GM12878 (cell line): Measurements from ENCODE around the gene APOA4. TPM values are rescaled to one million over a fixed set of nuclear protein-coding genes. Genes with fewer than 3 reads are reported as not detected.

Source experiments
- ATAC-seq: fragments of 200-7000 bp; cut with Tn5 transposase; 3 replicates; pipeline ENCODE4 v1.9.1; 2020; ENCODE audit warnings: mild to moderate bottlenecking, moderate library complexity
- BruUV-seq: library from RNA; stranded (reverse); fragments of 400-500 nt; replicated peaks from 2 replicates; lab custom pipeline; 2021; lab: Mats Ljungman, UMichigan
- CTCF ChIA-PET: fragments of 300-600 bp; sonication (Branson Sonifier 250); formaldehyde crosslinking; extraction: SDS; loops from one replicate; lab custom pipeline; 2021; ENCODE audit warnings: inconsistent platforms; lab: Yijun Ruan, JAX
- POLR2A ChIA-PET: fragments of 350-600 bp; formaldehyde crosslinking; extraction: SDS; loops from one replicate; lab custom pipeline; 2021; ENCODE audit warnings: inconsistent platforms; lab: Charles Lee
- RAD21 ChIA-PET: fragments of 300-600 bp; sonication (Branson Sonifier 250); formaldehyde crosslinking; loops from one replicate; lab custom pipeline; 2023; ENCODE audit warnings: antibody characterized with exemption; ENCODE audit not compliant: unreplicated experiment; lab: Charles Lee
- SMC1A ChIA-PET: fragments of 300-600 bp; sonication (Branson Sonifier 250); formaldehyde crosslinking; loops from one replicate; lab custom pipeline; 2023; ENCODE audit not compliant: unreplicated experiment, uncharacterized antibody; lab: Charles Lee
- DNase-seq: peaks from one replicate; pipeline ENCODE4 v3.0.0-alpha.2; 2011; ENCODE audit warnings: low read depth, low spot score
- FAIRE-seq: peaks from 3 replicates; lab custom pipeline; 2011; peaks lifted over from hg19 to GRCh38; lab: Jason Lieb, UNC
- H2AFZ ChIP-seq: 2 replicates; pipeline ENCODE4 v1.6.0; 2011; ENCODE audit warnings: low read depth, low read length, control low read depth; ENCODE audit not compliant: control insufficient read depth
- H3K27ac ChIP-seq: 2 replicates; pipeline ENCODE4 v1.5.1; 2011; ENCODE audit warnings: control low read depth; ENCODE audit not compliant: control insufficient read depth, insufficient read depth
- H3K27me3 ChIP-seq, 2 experiments: replicated peaks in 1 of 2; 2 replicates each; pipeline versions ENCODE4 v1.6.0 to v1.6.1; 2011; ENCODE audit warnings: low read length in 1 of 2; ENCODE audit not compliant: control insufficient read depth in 2 of 2, insufficient read depth in 2 of 2
- H3K36me3 ChIP-seq, 2 experiments: 2 replicates each; pipeline ENCODE4 v1.5.1; 2011; ENCODE audit warnings: low read length in 1 of 2; ENCODE audit not compliant: control insufficient read depth in 2 of 2, insufficient read depth in 2 of 2
- H3K4me1 ChIP-seq: 2 replicates; pipeline ENCODE4 v1.6.1; 2011; ENCODE audit warnings: mild to moderate bottlenecking, low read length, moderate library complexity, mixed read lengths; ENCODE audit not compliant: control insufficient read depth, insufficient read depth
- H3K4me2 ChIP-seq: 2 replicates; pipeline ENCODE4 v1.6.0; 2011; ENCODE audit warnings: control low read depth; ENCODE audit not compliant: control insufficient read depth, insufficient read depth
- H3K4me3 ChIP-seq: fragments of 200-600 bp; sonication (generic); 2 replicates; pipeline ENCODE4 v1.5.1; 2016
- H3K79me2 ChIP-seq: 2 replicates; pipeline ENCODE4 v1.6.0; 2011; ENCODE audit warnings: low read length; ENCODE audit not compliant: control insufficient read depth, insufficient read depth
- H3K9ac ChIP-seq: 2 replicates; pipeline ENCODE4 v1.8.0; 2011; ENCODE audit warnings: low read length, control low read depth, mixed read lengths; ENCODE audit not compliant: control insufficient read depth, insufficient read depth
- H3K9me3 ChIP-seq: replicated peaks from 3 replicates; pipeline ENCODE4 v1.5.1; 2011; ENCODE audit warnings: mild to moderate bottlenecking, low read length; ENCODE audit not compliant: control insufficient read depth, insufficient read depth
- H4K20me1 ChIP-seq: 2 replicates; pipeline ENCODE4 v1.6.0; 2011; ENCODE audit not compliant: control insufficient read depth, insufficient read depth
- BCL11A ChIP-seq: IDR thresholded peaks from 2 replicates; pipeline ENCODE4 v1.6.1; 2011; ENCODE audit warnings: low read depth, low read length
- BHLHE40 ChIP-seq, 2 experiments: fragments of 450-650 bp in 1 of 2; IDR thresholded peaks; 2 replicates each; pipeline ENCODE4 v1.6.1; 2011 to 2017; ENCODE audit warnings: low read depth in 2 of 2, borderline replicate concordance in 1 of 2, improper control_type of control experiment in 1 of 2, low read length in 1 of 2, mild to moderate bottlenecking in 1 of 2
- BRCA1 ChIP-seq: IDR thresholded peaks from 2 replicates; pipeline ENCODE4 v1.6.1; 2011; ENCODE audit warnings: low read depth, low read length, improper control_type of control experiment
- GATAD2B ChIP-seq: fragments of 450-650 bp; conservative IDR thresholded peaks from 2 replicates; pipeline ENCODE4 v1.6.1; 2017; ENCODE audit warnings: low read depth, mild to moderate bottlenecking, moderate library complexity
- POU2F2 ChIP-seq: IDR thresholded peaks from 3 replicates; pipeline ENCODE4 v1.6.1; 2011; ENCODE audit warnings: low read depth, mild to moderate bottlenecking, low read length, borderline replicate concordance
- SRF ChIP-seq, 2 experiments: IDR thresholded peaks; 2 replicates each; pipeline ENCODE4 v1.6.1; 2011; ENCODE audit warnings: low read depth in 2 of 2, low read length in 2 of 2, mild to moderate bottlenecking in 1 of 2, moderate library complexity in 1 of 2
- ZNF24 ChIP-seq: fragments of 450-650 bp; IDR thresholded peaks from 2 replicates; pipeline ENCODE4 v1.6.1; 2017; ENCODE audit warnings: antibody characterized with exemption, mild to moderate bottlenecking
- WGBS: methylation state at CpG from one replicate; pipeline ENCODE4 v1.1.6; 2016; ENCODE audit warnings: low lambda C conversion rate; ENCODE audit not compliant: insufficient replicate concordance, insufficient coverage; ENCODE audit errors: missing lambda C conversion rate; 5-methylcytosine and 5-hydroxymethylcytosine counted together
- in situ Hi-C: fragments of 300-500 bp; cut with MboI; formaldehyde crosslinking; loops from 9 replicates; pipeline ENCODE4 v1.14.3; 2018; ENCODE audit warnings: mixed read lengths
- intact Hi-C: fragments of 100-400 bp; cut with micrococcal nuclease; formaldehyde crosslinking; loops from one replicate; pipeline ENCODE4 v1.14.2; 2022; ENCODE audit not compliant: unreplicated experiment
- polyA plus RNA-seq, 11 experiments: library from polyadenylated mRNA; depleted of rRNA in 4 of 11; unstranded in 6 of 11; stranded (reverse) in 5 of 11; fragments of >200 nt; fragmentation: Nextera tagmentation in 4 of 11; fragmentation: Illumina TruSeq in 1 of 11; extraction: Ambion mirVana in 4 of 11; extraction: Trizol in 1 of 11; gene quantifications; 1 replicate in 1 of 11; 2 replicates in 10 of 11; pipeline versions ENCODE4 v1.2.1 to v1.2.3, GENCODE V29; 2011 to 2016; ENCODE audit warnings: inconsistent platforms in 2 of 11, missing spikeins in 2 of 11, low read depth in 1 of 11
- total RNA-seq, 4 experiments: library from RNA; depleted of rRNA in 3 of 4; stranded (reverse); fragments of >200 nt in 3 of 4; fragmentation: Illumina TruSeq in 1 of 4; extraction: Trizol in 1 of 4; gene quantifications; 2 replicates each; pipeline versions ENCODE4 v1.2.1 to v1.2.3, GENCODE V29; 2013 to 2021
- TF ChIP-seq, protein P1 (sequence below): fragments of 450-650 bp; formaldehyde crosslinking; IDR thresholded peaks from 2 replicates; pipeline ENCODE4 v1.4.0; 2022; ENCODE audit warnings: mild to moderate bottlenecking, moderate library complexity
- TF ChIP-seq, protein P2 (sequence below): IDR thresholded peaks from 2 replicates; pipeline ENCODE4 v1.6.1; 2011; ENCODE audit warnings: borderline replicate concordance, low read depth, mild to moderate bottlenecking, moderate library complexity, low read length; ENCODE audit not compliant: insufficient read depth, poor library complexity, severe bottlenecking
- TF ChIP-seq, protein P3 (sequence below): fragments of 450-650 bp; IDR thresholded peaks from 2 replicates; pipeline ENCODE4 v1.6.1; 2017; ENCODE audit warnings: low read depth, mild to moderate bottlenecking, moderate library complexity
- TF ChIP-seq, protein P4 (sequence below): fragments of 450-650 bp; IDR thresholded peaks from 2 replicates; pipeline ENCODE4 v1.6.1; 2017; ENCODE audit warnings: mild to moderate bottlenecking, moderate library complexity
- TF ChIP-seq, protein P5 (sequence below): IDR thresholded peaks from 2 replicates; pipeline ENCODE4 v1.6.1; 2012; ENCODE audit warnings: low read length, inconsistent platforms

Gene APOA4
- total and polyA plus RNA-seq, 10 of the 15 experiments (the other 5 are each of a cell fraction or from before 2014, with no cell fraction given) = not detected

DNA sequence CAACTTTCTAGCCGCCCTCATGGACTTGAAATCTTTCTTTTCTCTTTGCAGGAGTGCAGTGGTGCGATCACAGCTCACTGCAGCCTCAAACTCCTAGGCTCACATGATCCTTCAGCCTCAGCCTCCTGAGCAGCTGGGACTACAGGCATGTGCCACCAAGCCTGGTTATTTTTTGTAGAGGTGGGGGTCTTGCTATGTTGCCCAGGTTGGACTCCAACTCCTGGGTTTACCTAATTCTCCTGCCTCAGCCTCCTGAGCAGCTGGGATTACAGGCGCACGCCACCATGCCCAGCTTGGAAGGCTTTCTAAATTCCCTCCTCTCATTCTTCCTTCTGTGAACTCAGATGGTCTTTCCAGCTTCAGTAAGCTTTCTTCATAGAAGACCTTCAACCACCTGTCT, 19.0 kb upstream of the APOA4 start:
- Histone ChIP-seq H3K27me3 (no peaks in the 10 kb centered on the region), H3K4me2 (no peak overlapping the region), H3K79me2 (no peaks in the 10 kb centered on the region), H3K4me3 (no peak overlapping the region), H3K36me3 (peaks cover 5 to 14% of the 10 kb centered on the region in 2 experiments; a peak in 3 of 4 replicates), H4K20me1 (no peaks in the 10 kb centered on the region), H3K9me3 (no peaks in the 10 kb centered on the region), H3K4me1 (no peaks in the 10 kb centered on the region), H3K27ac (no peak overlapping the region), H2AFZ (no peak overlapping the region), H3K9ac (no peak overlapping the region)
- FAIRE-seq (no peak), DNase-seq (no peak), ATAC-seq (no peak)
- POLR2A ChIA-PET = no interaction called here
- in situ Hi-C loops = no loop called here
- BruUV-seq = no TSS peak
- 85% methylated on average over 4 of the region's 4 CpGs for WGBS
- intact Hi-C loops = no loop called here
- SMC1A ChIA-PET = no interaction called here
- CTCF ChIA-PET = interaction anchor here (0.7 to 1.2 kb wide), 2 partner anchors 18 to 98 kb away, joined by 3 to 4 read pairs; no protein-coding TSS in a partner anchor
- RAD21 ChIA-PET = no interaction called here
- no peak for TF ChIP-seq GATAD2B
- TF ChIP-seq ZNF24 = no peak
- TF ChIP-seq, protein P1, sequence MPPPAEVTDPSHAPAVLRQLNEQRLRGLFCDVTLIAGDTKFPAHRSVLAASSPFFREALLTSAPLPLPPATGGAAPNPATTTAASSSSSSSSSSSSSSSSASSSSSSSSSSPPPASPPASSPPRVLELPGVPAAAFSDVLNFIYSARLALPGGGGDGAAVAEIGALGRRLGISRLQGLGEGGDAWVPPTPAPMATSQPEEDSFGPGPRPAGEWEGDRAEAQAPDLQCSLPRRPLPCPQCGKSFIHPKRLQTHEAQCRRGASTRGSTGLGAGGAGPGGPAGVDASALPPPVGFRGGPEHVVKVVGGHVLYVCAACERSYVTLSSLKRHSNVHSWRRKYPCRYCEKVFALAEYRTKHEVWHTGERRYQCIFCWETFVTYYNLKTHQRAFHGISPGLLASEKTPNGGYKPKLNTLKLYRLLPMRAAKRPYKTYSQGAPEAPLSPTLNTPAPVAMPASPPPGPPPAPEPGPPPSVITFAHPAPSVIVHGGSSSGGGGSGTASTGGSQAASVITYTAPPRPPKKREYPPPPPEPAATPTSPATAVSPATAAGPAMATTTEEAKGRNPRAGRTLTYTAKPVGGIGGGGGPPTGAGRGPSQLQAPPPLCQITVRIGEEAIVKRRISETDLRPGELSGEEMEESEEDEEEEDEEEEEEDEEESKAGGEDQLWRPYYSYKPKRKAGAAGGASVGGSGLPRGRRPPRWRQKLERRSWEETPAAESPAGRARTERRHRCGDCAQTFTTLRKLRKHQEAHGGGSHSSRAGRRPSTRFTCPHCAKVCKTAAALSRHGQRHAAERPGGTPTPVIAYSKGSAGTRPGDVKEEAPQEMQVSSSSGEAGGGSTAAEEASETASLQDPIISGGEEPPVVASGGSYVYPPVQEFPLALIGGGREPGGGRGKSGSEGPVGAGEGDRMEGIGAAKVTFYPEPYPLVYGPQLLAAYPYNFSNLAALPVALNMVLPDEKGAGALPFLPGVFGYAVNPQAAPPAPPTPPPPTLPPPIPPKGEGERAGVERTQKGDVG (CRISPR knock-in tag) = no peak
- no peak for TF ChIP-seq SRF (IDR thresholded peaks at IDR 0.05; ENCODE audit: low read depth in 2 of 2, low read length in 2 of 2)
- no peak for TF ChIP-seq BCL11A
- TF ChIP-seq, protein P2, sequence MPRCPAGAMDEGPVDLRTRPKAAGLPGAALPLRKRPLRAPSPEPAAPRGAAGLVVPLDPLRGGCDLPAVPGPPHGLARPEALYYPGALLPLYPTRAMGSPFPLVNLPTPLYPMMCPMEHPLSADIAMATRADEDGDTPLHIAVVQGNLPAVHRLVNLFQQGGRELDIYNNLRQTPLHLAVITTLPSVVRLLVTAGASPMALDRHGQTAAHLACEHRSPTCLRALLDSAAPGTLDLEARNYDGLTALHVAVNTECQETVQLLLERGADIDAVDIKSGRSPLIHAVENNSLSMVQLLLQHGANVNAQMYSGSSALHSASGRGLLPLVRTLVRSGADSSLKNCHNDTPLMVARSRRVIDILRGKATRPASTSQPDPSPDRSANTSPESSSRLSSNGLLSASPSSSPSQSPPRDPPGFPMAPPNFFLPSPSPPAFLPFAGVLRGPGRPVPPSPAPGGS = no peak
- TF ChIP-seq, protein P3, sequence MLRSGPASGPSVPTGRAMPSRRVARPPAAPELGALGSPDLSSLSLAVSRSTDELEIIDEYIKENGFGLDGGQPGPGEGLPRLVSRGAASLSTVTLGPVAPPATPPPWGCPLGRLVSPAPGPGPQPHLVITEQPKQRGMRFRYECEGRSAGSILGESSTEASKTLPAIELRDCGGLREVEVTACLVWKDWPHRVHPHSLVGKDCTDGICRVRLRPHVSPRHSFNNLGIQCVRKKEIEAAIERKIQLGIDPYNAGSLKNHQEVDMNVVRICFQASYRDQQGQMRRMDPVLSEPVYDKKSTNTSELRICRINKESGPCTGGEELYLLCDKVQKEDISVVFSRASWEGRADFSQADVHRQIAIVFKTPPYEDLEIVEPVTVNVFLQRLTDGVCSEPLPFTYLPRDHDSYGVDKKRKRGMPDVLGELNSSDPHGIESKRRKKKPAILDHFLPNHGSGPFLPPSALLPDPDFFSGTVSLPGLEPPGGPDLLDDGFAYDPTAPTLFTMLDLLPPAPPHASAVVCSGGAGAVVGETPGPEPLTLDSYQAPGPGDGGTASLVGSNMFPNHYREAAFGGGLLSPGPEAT = no peak
- TF ChIP-seq POU2F2 = no peak
- TF ChIP-seq BRCA1 = no peak
- TF ChIP-seq, protein P4, sequence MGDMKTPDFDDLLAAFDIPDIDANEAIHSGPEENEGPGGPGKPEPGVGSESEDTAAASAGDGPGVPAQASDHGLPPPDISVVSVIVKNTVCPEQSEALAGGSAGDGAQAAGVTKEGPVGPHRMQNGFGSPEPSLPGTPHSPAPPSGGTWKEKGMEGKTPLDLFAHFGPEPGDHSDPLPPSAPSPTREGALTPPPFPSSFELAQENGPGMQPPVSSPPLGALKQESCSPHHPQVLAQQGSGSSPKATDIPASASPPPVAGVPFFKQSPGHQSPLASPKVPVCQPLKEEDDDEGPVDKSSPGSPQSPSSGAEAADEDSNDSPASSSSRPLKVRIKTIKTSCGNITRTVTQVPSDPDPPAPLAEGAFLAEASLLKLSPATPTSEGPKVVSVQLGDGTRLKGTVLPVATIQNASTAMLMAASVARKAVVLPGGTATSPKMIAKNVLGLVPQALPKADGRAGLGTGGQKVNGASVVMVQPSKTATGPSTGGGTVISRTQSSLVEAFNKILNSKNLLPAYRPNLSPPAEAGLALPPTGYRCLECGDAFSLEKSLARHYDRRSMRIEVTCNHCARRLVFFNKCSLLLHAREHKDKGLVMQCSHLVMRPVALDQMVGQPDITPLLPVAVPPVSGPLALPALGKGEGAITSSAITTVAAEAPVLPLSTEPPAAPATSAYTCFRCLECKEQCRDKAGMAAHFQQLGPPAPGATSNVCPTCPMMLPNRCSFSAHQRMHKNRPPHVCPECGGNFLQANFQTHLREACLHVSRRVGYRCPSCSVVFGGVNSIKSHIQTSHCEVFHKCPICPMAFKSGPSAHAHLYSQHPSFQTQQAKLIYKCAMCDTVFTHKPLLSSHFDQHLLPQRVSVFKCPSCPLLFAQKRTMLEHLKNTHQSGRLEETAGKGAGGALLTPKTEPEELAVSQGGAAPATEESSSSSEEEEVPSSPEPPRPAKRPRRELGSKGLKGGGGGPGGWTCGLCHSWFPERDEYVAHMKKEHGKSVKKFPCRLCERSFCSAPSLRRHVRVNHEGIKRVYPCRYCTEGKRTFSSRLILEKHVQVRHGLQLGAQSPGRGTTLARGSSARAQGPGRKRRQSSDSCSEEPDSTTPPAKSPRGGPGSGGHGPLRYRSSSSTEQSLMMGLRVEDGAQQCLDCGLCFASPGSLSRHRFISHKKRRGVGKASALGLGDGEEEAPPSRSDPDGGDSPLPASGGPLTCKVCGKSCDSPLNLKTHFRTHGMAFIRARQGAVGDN = no peak
- TF ChIP-seq BHLHE40 (IDR thresholded peaks at IDR 0.05; ENCODE audit: borderline replicate concordance in 1 of 2, low read depth in 2 of 2, low read length in 1 of 2) = no peak
- TF ChIP-seq, protein P5, sequence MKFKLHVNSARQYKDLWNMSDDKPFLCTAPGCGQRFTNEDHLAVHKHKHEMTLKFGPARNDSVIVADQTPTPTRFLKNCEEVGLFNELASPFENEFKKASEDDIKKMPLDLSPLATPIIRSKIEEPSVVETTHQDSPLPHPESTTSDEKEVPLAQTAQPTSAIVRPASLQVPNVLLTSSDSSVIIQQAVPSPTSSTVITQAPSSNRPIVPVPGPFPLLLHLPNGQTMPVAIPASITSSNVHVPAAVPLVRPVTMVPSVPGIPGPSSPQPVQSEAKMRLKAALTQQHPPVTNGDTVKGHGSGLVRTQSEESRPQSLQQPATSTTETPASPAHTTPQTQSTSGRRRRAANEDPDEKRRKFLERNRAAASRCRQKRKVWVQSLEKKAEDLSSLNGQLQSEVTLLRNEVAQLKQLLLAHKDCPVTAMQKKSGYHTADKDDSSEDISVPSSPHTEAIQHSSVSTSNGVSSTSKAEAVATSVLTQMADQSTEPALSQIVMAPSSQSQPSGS = no peak
